Natural killer cell treated with Interleukin-12 subunit alpha and Interleukin-12 subunit beta and Interleukin-15 and Interleukin-18, amount 100 ng/mL, for 72 hours (primary cell): ENCODE measurements around the gene SLC12A5. TPM values are rescaled to one million over a fixed set of nuclear protein-coding genes. Genes with fewer than 3 reads are reported as not detected.
A peak's percentile ranks its signal among the peaks of the same experiment; 100 is the strongest.
"Not testable (repeated sequence)": the region's sequence is repeated elsewhere in the genome, so short reads cannot be mapped to it uniquely, and the experiment has no call there.

Experiments
- ATAC-seq, 2 donors: fragments of 150-1000 bp; cut with Tn5 transposase in 1 of 2; sonication (Bioruptor Pico), chemical (Tn5 transposase) in 1 of 2; 2 replicates each; pipeline ENCODE4 v1.10.0; 2021
- DNase-seq: peaks from one replicate; pipeline ENCODE4 v3.0.0; 2022; ENCODE audit warnings: low spot score
- H3K27ac Mint-ChIP-seq, 2 donors: 1 replicate in 1 of 2; 2 replicates in 1 of 2; pipeline ENCODE4 v1.8.0; 2022; ENCODE audit warnings: mixed read lengths in 2 of 2, mild to moderate bottlenecking in 1 of 2, moderate library complexity in 1 of 2
- H3K27me3 Mint-ChIP-seq, 2 donors: 1 replicate in 1 of 2; 2 replicates in 1 of 2; pipeline ENCODE4 v1.8.0; 2022; ENCODE audit warnings: mixed read lengths in 2 of 2
- H3K36me3 Mint-ChIP-seq: one replicate; pipeline ENCODE4 v1.8.0; 2022; ENCODE audit warnings: mixed read lengths
- H3K4me1 Mint-ChIP-seq, 2 donors: 1 replicate in 1 of 2; 2 replicates in 1 of 2; pipeline ENCODE4 v1.8.0; 2022; ENCODE audit warnings: low read depth in 2 of 2, mixed read lengths in 2 of 2, mild to moderate bottlenecking in 1 of 2
- H3K4me3 Mint-ChIP-seq: one replicate; pipeline ENCODE4 v1.8.0; 2022; ENCODE audit warnings: mixed read lengths
- H3K9me3 Mint-ChIP-seq: 2 replicates; pipeline ENCODE4 v1.8.0; 2022; ENCODE audit warnings: mixed read lengths
- total RNA-seq, 2 donors: library from RNA; stranded (reverse); gene quantifications; one replicate each; pipeline ENCODE4 v1.2.3, GENCODE V29; 2022

The SLC12A5 gene
- not detected for total RNA-seq

- no peaks in the 10 kb centered on the region for H3K4me1 Mint-ChIP-seq
- DNase-seq = no peak
- no peak within 1 kb of the TSS for H3K27ac Mint-ChIP-seq
- H3K27me3 Mint-ChIP-seq = peaks cover 38 to 41% of the 10 kb centered on the region in 2 donors
- H3K9me3 Mint-ChIP-seq = no peaks in the 10 kb centered on the region
- ATAC-seq = no peak
- no peaks in the 10 kb centered on the region for H3K36me3 Mint-ChIP-seq
- no peak within 1 kb of the TSS for H3K4me3 Mint-ChIP-seq
Observed at GRCh38 chr20:46028772-46029371, at the start of gene SLC12A5. Gene SLC12A5, plus strand, starts transcription at chr20:46029215. Its CDS starts 130 bp downstream, at chr20:46029345.

- Mint-ChIP-seq H3K9me3 (no peaks in the 10 kb centered on the region), H3K4me3 (no peak overlapping the region), H3K4me1 (peaks cover 0 to 3% of the 10 kb centered on the region in 2 donors), H3K36me3 (no peaks in the 10 kb centered on the region), H3K27ac (no peak overlapping the region), H3K27me3 (peaks cover 0 to 5% of the 10 kb centered on the region in 2 donors)
- DNase-seq = no peak
- ATAC-seq = no peak
Observed at GRCh38 chr20:45981261-45981660, 47.8 kb upstream of the SLC12A5 start.

GRCh38 chr20:45983279-45983743 is 45.7 kb upstream of the SLC12A5 start:
- peaks cover 0 to 3% of the 10 kb centered on the region in 2 donors for H3K4me1 Mint-ChIP-seq
- H3K9me3 Mint-ChIP-seq = no peaks in the 10 kb centered on the region
- no peak overlapping the region for H3K27ac Mint-ChIP-seq
- peaks cover 0 to 2% of the 10 kb centered on the region in 2 donors for H3K27me3 Mint-ChIP-seq
- no peak overlapping the region for H3K4me3 Mint-ChIP-seq
- ATAC-seq (no peak), DNase-seq (no peak)
- no peaks in the 10 kb centered on the region for H3K36me3 Mint-ChIP-seq

GRCh38 chr20:45985573-45985972 is 43.4 kb upstream of the SLC12A5 start:
- peaks cover 0 to 4% of the 10 kb centered on the region in 2 donors for H3K27me3 Mint-ChIP-seq
- H3K9me3 Mint-ChIP-seq = no peaks in the 10 kb centered on the region
- no peaks in the 10 kb centered on the region for H3K36me3 Mint-ChIP-seq
- H3K4me1 Mint-ChIP-seq = peaks cover 0 to 3% of the 10 kb centered on the region in 2 donors
- H3K27ac Mint-ChIP-seq = no peak overlapping the region
- no peak for ATAC-seq
- no peak overlapping the region for H3K4me3 Mint-ChIP-seq
- DNase-seq = no peak

- Mint-ChIP-seq H3K4me3 (no peak overlapping the region), H3K36me3 (no peaks in the 10 kb centered on the region), H3K27me3 (peaks cover 0 to 4% of the 10 kb centered on the region in 2 donors), H3K4me1 (peaks cover 0 to 3% of the 10 kb centered on the region in 2 donors), H3K9me3 (no peaks in the 10 kb centered on the region), H3K27ac (no peak overlapping the region)
- ATAC-seq (peak; percentile 90 to 94), DNase-seq (peak; percentile 87)
Observed at GRCh38 chr20:45987108-45987780, 41.8 kb upstream of the SLC12A5 start.

- H3K9me3 Mint-ChIP-seq, ATAC-seq, H3K27me3 Mint-ChIP-seq, H3K27ac Mint-ChIP-seq, H3K4me3 Mint-ChIP-seq, DNase-seq, H3K4me1 Mint-ChIP-seq, H3K36me3 Mint-ChIP-seq: not testable (repeated sequence)
Observed at GRCh38 chr20:45988830-45989229, 40.2 kb upstream of the SLC12A5 start.

- H3K4me3 Mint-ChIP-seq = no peak overlapping the region
- H3K4me1 Mint-ChIP-seq = peaks cover 12 to 16% of the 10 kb centered on the region in 2 donors
- H3K27ac Mint-ChIP-seq = no peak overlapping the region
- DNase-seq = no peak
- no peak for ATAC-seq
- no peaks in the 10 kb centered on the region for H3K9me3 Mint-ChIP-seq
- H3K36me3 Mint-ChIP-seq = no peaks in the 10 kb centered on the region
- peaks cover 0 to 9% of the 10 kb centered on the region in 2 donors for H3K27me3 Mint-ChIP-seq
Observed at GRCh38 chr20:45991616-45992015, 37.4 kb upstream of the SLC12A5 start.

GRCh38 chr20:45993197-45993951 is 35.6 kb upstream of the SLC12A5 start:
- no peak for DNase-seq
- Mint-ChIP-seq H3K27me3 (peaks cover 0 to 13% of the 10 kb centered on the region in 2 donors), H3K4me1 (peaks cover 12 to 16% of the 10 kb centered on the region in 2 donors), H3K27ac (peak overlapping the region in 1 of 2 donors; percentile 74), H3K4me3 (no peak overlapping the region), H3K36me3 (no peaks in the 10 kb centered on the region), H3K9me3 (no peaks in the 10 kb centered on the region)
- ATAC-seq = peak; percentile 55 to 75

- ATAC-seq (no peak), DNase-seq (no peak)
- H3K4me1 Mint-ChIP-seq = peaks cover 19 to 22% of the 10 kb centered on the region in 2 donors
- H3K36me3 Mint-ChIP-seq = no peaks in the 10 kb centered on the region
- H3K27ac Mint-ChIP-seq = peak overlapping the region in 1 of 2 donors; percentile 21
- H3K4me3 Mint-ChIP-seq = no peak overlapping the region
- H3K27me3 Mint-ChIP-seq = peaks cover 0 to 15% of the 10 kb centered on the region in 2 donors
- no peaks in the 10 kb centered on the region for H3K9me3 Mint-ChIP-seq
Observed at GRCh38 chr20:45994761-45995493, 34.1 kb upstream of the SLC12A5 start.

- H3K4me3 Mint-ChIP-seq, H3K36me3 Mint-ChIP-seq, DNase-seq, H3K27ac Mint-ChIP-seq, ATAC-seq, H3K9me3 Mint-ChIP-seq: not testable (repeated sequence)
- peaks cover 19 to 26% of the 10 kb centered on the region in 2 donors for H3K4me1 Mint-ChIP-seq
- H3K27me3 Mint-ChIP-seq = peaks cover 0 to 15% of the 10 kb centered on the region in 2 donors
Observed at GRCh38 chr20:45995495-45996097, 33.4 kb upstream of the SLC12A5 start.

GRCh38 chr20:45997187-45997586 is 31.8 kb upstream of the SLC12A5 start:
- H3K36me3 Mint-ChIP-seq = no peaks in the 10 kb centered on the region
- H3K9me3 Mint-ChIP-seq = no peaks in the 10 kb centered on the region
- H3K4me1 Mint-ChIP-seq = peaks cover 19 to 27% of the 10 kb centered on the region in 2 donors
- H3K4me3 Mint-ChIP-seq = no peak overlapping the region
- ATAC-seq (no peak), DNase-seq (no peak)
- H3K27ac Mint-ChIP-seq = peak overlapping the region in 1 of 2 donors; percentile 42
- peaks cover 0 to 15% of the 10 kb centered on the region in 2 donors for H3K27me3 Mint-ChIP-seq

- ATAC-seq = no peak
- H3K4me1 Mint-ChIP-seq = peaks cover 19 to 24% of the 10 kb centered on the region in 2 donors
- no peaks in the 10 kb centered on the region for H3K9me3 Mint-ChIP-seq
- H3K27me3 Mint-ChIP-seq = peaks cover 0 to 15% of the 10 kb centered on the region in 2 donors
- H3K4me3 Mint-ChIP-seq = no peak overlapping the region
- H3K36me3 Mint-ChIP-seq = no peaks in the 10 kb centered on the region
- DNase-seq = no peak
- peak overlapping the region in 1 of 2 donors; percentile 47 for H3K27ac Mint-ChIP-seq
Observed at GRCh38 chr20:45998337-45998736, 30.7 kb upstream of the SLC12A5 start.

- ATAC-seq (peak in 1 of 2 donors; percentile 33), DNase-seq (no peak)
- Mint-ChIP-seq H3K27ac (peak overlapping the region in 1 of 2 donors; percentile 47), H3K4me1 (peaks cover 19 to 25% of the 10 kb centered on the region in 2 donors), H3K9me3 (no peaks in the 10 kb centered on the region), H3K36me3 (no peaks in the 10 kb centered on the region), H3K4me3 (no peak overlapping the region), H3K27me3 (peaks cover 0 to 14% of the 10 kb centered on the region in 2 donors)
Observed at GRCh38 chr20:45998761-45999160, 30.3 kb upstream of the SLC12A5 start.
